OCI-LY7 (cell line): ENCODE data around the gene GTF3C1. TPM values are rescaled to one million over a fixed set of nuclear protein-coding genes. Genes with fewer than 3 reads are reported as not detected.

Experiments used
- BruUV-seq: library from RNA; stranded (reverse); fragments of 400-500 nt; replicated peaks from 2 replicates; lab custom pipeline; 2021; lab: Mats Ljungman, UMichigan
- CTCF ChIA-PET: fragments of 300-600 bp; sonication (Branson Sonifier 250); formaldehyde crosslinking; loops from one replicate; lab custom pipeline; 2022; ENCODE audit warnings: antibody characterized with exemption; ENCODE audit not compliant: unreplicated experiment; lab: Charles Lee
- POLR2A ChIA-PET: fragments of 300-600 bp; sonication (Branson Sonifier 250); formaldehyde crosslinking; loops from one replicate; lab custom pipeline; 2022; ENCODE audit warnings: antibody characterized with exemption; lab: Charles Lee
- DNase-seq: peaks from one replicate; pipeline ENCODE4 v3.0.0-alpha.2; 2015; ENCODE audit warnings: low spot score
- H2AFZ ChIP-seq: fragments of 200-600 bp; sonication (generic), shearing (Covaris generic); 2 replicates; pipeline ENCODE4 v1.6.1; 2014; ENCODE audit warnings: mild to moderate bottlenecking, antibody characterized with exemption, low read length, moderate library complexity
- H3K27ac ChIP-seq: fragments of 200-600 bp; sonication (generic); 2 replicates; pipeline ENCODE4 v1.5.1; 2014; ENCODE audit warnings: mixed run types, low read depth, mild to moderate bottlenecking, moderate library complexity, low read length, inconsistent platforms; ENCODE audit not compliant: poor library complexity, severe bottlenecking
- H3K36me3 ChIP-seq: fragments of 200-600 bp; sonication (generic); 2 replicates; pipeline ENCODE4 v1.6.1; 2014; ENCODE audit warnings: mild to moderate bottlenecking, antibody characterized with exemption, low read length, moderate library complexity, mixed read lengths; ENCODE audit not compliant: insufficient read depth
- H3K4me1 ChIP-seq: fragments of 200-600 bp; sonication (generic); 2 replicates; pipeline ENCODE4 v1.5.1; 2014; ENCODE audit warnings: mild to moderate bottlenecking, low read length; ENCODE audit not compliant: insufficient read depth, poor library complexity, severe bottlenecking
- H3K4me2 ChIP-seq: fragments of 200-600 bp; sonication (generic); 2 replicates; pipeline ENCODE4 v1.6.1; 2014; ENCODE audit warnings: mild to moderate bottlenecking, low read length
- H3K4me3 ChIP-seq: fragments of 200-600 bp; sonication (generic); 2 replicates; pipeline ENCODE4 v1.5.1; 2014; ENCODE audit warnings: mild to moderate bottlenecking, low read depth, low read length; ENCODE audit not compliant: poor library complexity, severe bottlenecking
- H3K79me2 ChIP-seq: fragments of 200-600 bp; sonication (generic); 2 replicates; pipeline ENCODE4 v1.6.1; 2016; ENCODE audit warnings: low read depth, mild to moderate bottlenecking, low read length, moderate library complexity, mixed read lengths; ENCODE audit not compliant: insufficient read depth
- H3K9me2 ChIP-seq: fragments of 200-600 bp; sonication (generic); 2 replicates; pipeline ENCODE4 v1.6.1; 2016; ENCODE audit warnings: mild to moderate bottlenecking, low read length, mixed read lengths; ENCODE audit not compliant: insufficient read depth
- H3K9me3 ChIP-seq: fragments of 200-600 bp; sonication (generic); 2 replicates; pipeline ENCODE4 v1.6.1; 2014; ENCODE audit warnings: mild to moderate bottlenecking, mixed run types, low read length, mixed read lengths
- H4K20me1 ChIP-seq: fragments of 200-600 bp; sonication (generic); 2 replicates; pipeline ENCODE4 v1.6.1; 2014; ENCODE audit warnings: mild to moderate bottlenecking, antibody characterized with exemption, low read length, moderate library complexity, mixed read lengths; ENCODE audit not compliant: insufficient read depth
- CTCF ChIP-seq: fragments of 200-600 bp; sonication (generic); conservative IDR thresholded peaks from 2 replicates; pipeline ENCODE4 v1.5.1; 2014; ENCODE audit warnings: mild to moderate bottlenecking, antibody characterized with exemption, low read length, moderate library complexity, mixed read lengths
- EZH2phosphoT487 ChIP-seq: fragments of 200-600 bp; sonication (generic); IDR thresholded peaks from 2 replicates; pipeline ENCODE4 v1.6.1; 2018; ENCODE audit warnings: low read depth, borderline replicate concordance, mild to moderate bottlenecking, mixed run types, antibody characterized with exemption, low read length, moderate library complexity, mixed read lengths
- intact Hi-C: fragments of 100-400 bp; cut with micrococcal nuclease; formaldehyde crosslinking; loops from one replicate; pipeline ENCODE4 v1.10.0; 2022; ENCODE audit not compliant: unreplicated experiment
- total RNA-seq, 2 experiments: library from RNA; depleted of rRNA in 1 of 2; stranded (reverse); fragments of >200 nt in 1 of 2; shearing (Covaris generic) in 1 of 2; gene quantifications; 2 replicates each; pipeline ENCODE4 v1.2.3, GENCODE V29; 2014 to 2022

GTF3C1 gene
- total RNA-seq, 2 experiments from 2014 or later: 48.3 to 57.1 TPM

GRCh38 chr16:27598220-27598619, 48.5 kb upstream of the GTF3C1 start:
- ChIA-PET POLR2A (no interaction called here), CTCF (no interaction called here)
- TF ChIP-seq EZH2phosphoT487: no peak
- TF ChIP-seq CTCF: no peak
- DNase-seq: no peak
- H3K79me2 ChIP-seq: no peaks in the 10 kb centered on the region
- no peaks in the 10 kb centered on the region for H3K36me3 ChIP-seq
- no peaks in the 10 kb centered on the region for H3K4me1 ChIP-seq
- no peaks in the 10 kb centered on the region for H3K9me2 ChIP-seq
- no TSS peak for BruUV-seq
- no peaks in the 10 kb centered on the region for H4K20me1 ChIP-seq
- no peak overlapping the region for H2AFZ ChIP-seq
- H3K27ac ChIP-seq: no peak overlapping the region
- no peak overlapping the region for H3K4me3 ChIP-seq
- H3K9me3 ChIP-seq: no peaks in the 10 kb centered on the region
- intact Hi-C loops: no loop called here
- H3K4me2 ChIP-seq: no peak overlapping the region

- H3K9me3 ChIP-seq: no peaks in the 10 kb centered on the region
- H2AFZ ChIP-seq: no peak overlapping the region
- no peak overlapping the region for H3K4me3 ChIP-seq
- ChIA-PET POLR2A (interaction anchor here (0.6 to 1.0 kb wide), 2 partner anchors 11 to 65 kb away, joined by 3 to 8 read pairs; no protein-coding TSS in a partner anchor), CTCF (no interaction called here)
- H3K4me2 ChIP-seq: no peak overlapping the region
- no peaks in the 10 kb centered on the region for H3K9me2 ChIP-seq
- TF ChIP-seq EZH2phosphoT487 (no peak), CTCF (no peak)
- BruUV-seq: no TSS peak
- DNase-seq: no peak
- no peak overlapping the region for H3K27ac ChIP-seq
- H3K4me1 ChIP-seq: no peaks in the 10 kb centered on the region
- intact Hi-C loops: no loop called here
- H3K36me3 ChIP-seq: no peaks in the 10 kb centered on the region
- no peaks in the 10 kb centered on the region for H3K79me2 ChIP-seq
- H4K20me1 ChIP-seq: no peaks in the 10 kb centered on the region
Measured at GRCh38 chr16:27597361-27597760, 47.6 kb upstream of the GTF3C1 start.

- no peak overlapping the region for H3K4me2 ChIP-seq
- H2AFZ ChIP-seq: no peak overlapping the region
- no peaks in the 10 kb centered on the region for H3K4me1 ChIP-seq
- BruUV-seq: no TSS peak
- H3K27ac ChIP-seq: no peak overlapping the region
- no peak overlapping the region for H3K4me3 ChIP-seq
- CTCF ChIA-PET: no interaction called here
- no peaks in the 10 kb centered on the region for H3K36me3 ChIP-seq
- no peaks in the 10 kb centered on the region for H4K20me1 ChIP-seq
- no peaks in the 10 kb centered on the region for H3K9me2 ChIP-seq
- POLR2A ChIA-PET: interaction anchor here (0.6 to 1.0 kb wide), 2 partner anchors 12 to 64 kb away, joined by 3 to 8 read pairs; no protein-coding TSS in a partner anchor
- no peak for DNase-seq
- no peaks in the 10 kb centered on the region for H3K9me3 ChIP-seq
- TF ChIP-seq EZH2phosphoT487: no peak
- no peak for TF ChIP-seq CTCF
- no peaks in the 10 kb centered on the region for H3K79me2 ChIP-seq
- intact Hi-C loops: no loop called here
Measured at GRCh38 chr16:27596411-27596810, 46.7 kb upstream of the GTF3C1 start.
